ENCODE results near the gene SEPTIN5.

- TF ChIP-seq EZH2 (IDR thresholded peaks at IDR 0.05; ENCODE audit: insufficient read depth, low read length) (no peak), CTCF (IDR thresholded peaks at IDR 0.05; ENCODE audit: insufficient read depth, low read depth, low read length) (no peak)
These were observed 9.9 kb downstream of the SEPTIN5 start for GRCh38 chr22:19723983-19724827.

All from astrocyte (in vitro differentiated cells and primary cell).